Measurements from ENCODE around the gene NCBP1.

DNA sequence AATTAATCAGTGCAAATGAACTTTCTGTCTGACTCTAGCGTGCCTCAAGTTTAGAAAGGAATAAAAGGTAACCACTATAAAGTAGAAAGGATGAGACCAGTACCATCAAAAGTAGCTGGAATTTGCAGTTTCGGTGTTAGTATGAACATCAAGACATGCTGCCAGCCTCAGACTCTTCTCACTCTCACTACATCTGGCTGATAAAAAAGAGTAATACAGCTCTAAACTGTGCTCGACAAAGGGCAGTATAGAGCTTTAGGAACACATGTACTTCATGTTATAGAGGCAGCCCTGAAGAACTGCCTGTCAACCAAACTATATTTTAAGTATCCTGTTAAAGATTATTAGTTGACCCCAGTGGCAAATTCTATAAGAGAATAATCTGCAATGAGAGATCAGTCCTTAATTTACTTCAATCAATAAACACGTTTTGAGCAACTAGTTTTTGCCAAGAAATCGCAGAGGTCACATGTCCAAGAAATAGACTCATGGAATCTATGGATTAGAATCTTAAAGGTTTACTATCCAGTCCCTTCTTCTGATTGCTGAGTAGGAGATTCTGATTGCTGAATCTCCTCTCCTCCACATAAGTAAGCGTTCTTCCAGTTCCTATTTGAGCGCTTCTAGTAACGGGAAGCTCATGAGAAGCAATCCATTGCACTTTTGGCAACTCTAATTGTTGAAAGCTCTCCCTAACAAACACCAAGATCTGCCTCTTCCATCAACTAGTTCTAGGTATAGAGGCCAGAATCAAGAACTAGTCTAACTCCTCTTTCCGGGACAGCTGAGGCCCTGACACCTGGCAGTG lies 62.6 kb downstream of the NCBP1 start:
- TF ChIP-seq, protein P1, sequence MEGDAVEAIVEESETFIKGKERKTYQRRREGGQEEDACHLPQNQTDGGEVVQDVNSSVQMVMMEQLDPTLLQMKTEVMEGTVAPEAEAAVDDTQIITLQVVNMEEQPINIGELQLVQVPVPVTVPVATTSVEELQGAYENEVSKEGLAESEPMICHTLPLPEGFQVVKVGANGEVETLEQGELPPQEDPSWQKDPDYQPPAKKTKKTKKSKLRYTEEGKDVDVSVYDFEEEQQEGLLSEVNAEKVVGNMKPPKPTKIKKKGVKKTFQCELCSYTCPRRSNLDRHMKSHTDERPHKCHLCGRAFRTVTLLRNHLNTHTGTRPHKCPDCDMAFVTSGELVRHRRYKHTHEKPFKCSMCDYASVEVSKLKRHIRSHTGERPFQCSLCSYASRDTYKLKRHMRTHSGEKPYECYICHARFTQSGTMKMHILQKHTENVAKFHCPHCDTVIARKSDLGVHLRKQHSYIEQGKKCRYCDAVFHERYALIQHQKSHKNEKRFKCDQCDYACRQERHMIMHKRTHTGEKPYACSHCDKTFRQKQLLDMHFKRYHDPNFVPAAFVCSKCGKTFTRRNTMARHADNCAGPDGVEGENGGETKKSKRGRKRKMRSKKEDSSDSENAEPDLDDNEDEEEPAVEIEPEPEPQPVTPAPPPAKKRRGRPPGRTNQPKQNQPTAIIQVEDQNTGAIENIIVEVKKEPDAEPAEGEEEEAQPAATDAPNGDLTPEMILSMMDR (IDR thresholded peaks at IDR 0.05): no peak
- TF ChIP-seq ELF1 (IDR thresholded peaks at IDR 0.05): no peak
- TF ChIP-seq EP300 (IDR thresholded peaks at IDR 0.05; ENCODE audit: borderline replicate concordance in 1 of 2, low read depth in 1 of 2, low read length in 1 of 2): no peak
- TF ChIP-seq FOXM1 (IDR thresholded peaks at IDR 0.05; ENCODE audit: low read depth): no peak
- no peak for TF ChIP-seq POLR2AphosphoS5 (IDR thresholded peaks at IDR 0.05; ENCODE audit: low read depth, low read length)
- TF ChIP-seq USF1 (IDR thresholded peaks at IDR 0.05; ENCODE audit: borderline replicate concordance, low read depth): peak; percentile 24; the same call in 1 of the 2 replicates
- TF ChIP-seq, protein P2, sequence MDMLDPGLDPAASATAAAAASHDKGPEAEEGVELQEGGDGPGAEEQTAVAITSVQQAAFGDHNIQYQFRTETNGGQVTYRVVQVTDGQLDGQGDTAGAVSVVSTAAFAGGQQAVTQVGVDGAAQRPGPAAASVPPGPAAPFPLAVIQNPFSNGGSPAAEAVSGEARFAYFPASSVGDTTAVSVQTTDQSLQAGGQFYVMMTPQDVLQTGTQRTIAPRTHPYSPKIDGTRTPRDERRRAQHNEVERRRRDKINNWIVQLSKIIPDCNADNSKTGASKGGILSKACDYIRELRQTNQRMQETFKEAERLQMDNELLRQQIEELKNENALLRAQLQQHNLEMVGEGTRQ (IDR thresholded peaks at IDR 0.05; ENCODE audit: borderline replicate concordance, low read depth, low read length): no peak
- no peak for TF ChIP-seq EZH2phosphoT487 (IDR thresholded peaks at IDR 0.05; ENCODE audit: borderline replicate concordance, low read depth)
- no peak for TF ChIP-seq MAX (IDR thresholded peaks at IDR 0.05; ENCODE audit: low read depth)
- no peak for TF ChIP-seq MXI1 (IDR thresholded peaks at IDR 0.05; ENCODE audit: low read depth, low read length)
- no peak for TF ChIP-seq FOSL2 (IDR thresholded peaks at IDR 0.05; ENCODE audit: borderline replicate concordance, low read depth)
- TF ChIP-seq, protein P3, sequence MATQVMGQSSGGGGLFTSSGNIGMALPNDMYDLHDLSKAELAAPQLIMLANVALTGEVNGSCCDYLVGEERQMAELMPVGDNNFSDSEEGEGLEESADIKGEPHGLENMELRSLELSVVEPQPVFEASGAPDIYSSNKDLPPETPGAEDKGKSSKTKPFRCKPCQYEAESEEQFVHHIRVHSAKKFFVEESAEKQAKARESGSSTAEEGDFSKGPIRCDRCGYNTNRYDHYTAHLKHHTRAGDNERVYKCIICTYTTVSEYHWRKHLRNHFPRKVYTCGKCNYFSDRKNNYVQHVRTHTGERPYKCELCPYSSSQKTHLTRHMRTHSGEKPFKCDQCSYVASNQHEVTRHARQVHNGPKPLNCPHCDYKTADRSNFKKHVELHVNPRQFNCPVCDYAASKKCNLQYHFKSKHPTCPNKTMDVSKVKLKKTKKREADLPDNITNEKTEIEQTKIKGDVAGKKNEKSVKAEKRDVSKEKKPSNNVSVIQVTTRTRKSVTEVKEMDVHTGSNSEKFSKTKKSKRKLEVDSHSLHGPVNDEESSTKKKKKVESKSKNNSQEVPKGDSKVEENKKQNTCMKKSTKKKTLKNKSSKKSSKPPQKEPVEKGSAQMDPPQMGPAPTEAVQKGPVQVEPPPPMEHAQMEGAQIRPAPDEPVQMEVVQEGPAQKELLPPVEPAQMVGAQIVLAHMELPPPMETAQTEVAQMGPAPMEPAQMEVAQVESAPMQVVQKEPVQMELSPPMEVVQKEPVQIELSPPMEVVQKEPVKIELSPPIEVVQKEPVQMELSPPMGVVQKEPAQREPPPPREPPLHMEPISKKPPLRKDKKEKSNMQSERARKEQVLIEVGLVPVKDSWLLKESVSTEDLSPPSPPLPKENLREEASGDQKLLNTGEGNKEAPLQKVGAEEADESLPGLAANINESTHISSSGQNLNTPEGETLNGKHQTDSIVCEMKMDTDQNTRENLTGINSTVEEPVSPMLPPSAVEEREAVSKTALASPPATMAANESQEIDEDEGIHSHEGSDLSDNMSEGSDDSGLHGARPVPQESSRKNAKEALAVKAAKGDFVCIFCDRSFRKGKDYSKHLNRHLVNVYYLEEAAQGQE (IDR thresholded peaks at IDR 0.05; ENCODE audit: low read depth, low read length): no peak

All from SK-N-SH (cell line).